ENCODE measurements around the gene CBLL1. TPM values are rescaled to one million over a fixed set of nuclear protein-coding genes. Genes with fewer than 3 reads are reported as not detected.

The CBLL1 gene
- total and polyA plus RNA-seq, 2 of the 4 experiments (the other 2 are of a cell fraction), result 15.6 to 19.0 TPM

- intact Hi-C loops (cut with micrococcal nuclease), result no loop called here
- Histone ChIP-seq H3K9me1 (ENCODE audit: insufficient read depth, low read length) (peaks cover 3% of the 10 kb centered on the region; the same call in 1 of the 2 replicates), H3K9ac (ENCODE audit: low read depth, low read length) (no peak overlapping the region), H3K36me3 (ENCODE audit: control insufficient read depth, insufficient read depth, low read length) (no peaks in the 10 kb centered on the region), H3K56ac (ENCODE audit: extremely low read depth, insufficient read depth, low read length) (no peak overlapping the region), H3K4me2 (ENCODE audit: low read depth, low read length) (no peak overlapping the region), H4K5ac (ENCODE audit: low read depth, low read length) (no peak overlapping the region), H3K4me1 (ENCODE audit: control insufficient read depth, insufficient read depth, low read length) (peaks cover 6% of the 10 kb centered on the region), H3K79me1 (ENCODE audit: low read depth in 1 of 2, low read length in 2 of 2) (no peaks in the 10 kb centered on the region), H3K27ac (ENCODE audit: insufficient read depth, low read length) (no peak overlapping the region), H2BK120ac (ENCODE audit: low read depth, low read length) (no peak overlapping the region), H3K18ac (ENCODE audit: low read depth, low read length) (no peak overlapping the region), H2AFZ (replicated peaks; ENCODE audit: low read length, poor library complexity) (no peak overlapping the region), H4K91ac (ENCODE audit: insufficient read depth, low read depth, low read length) (no peak overlapping the region), H3K4me3 (ENCODE audit: insufficient read depth, low read depth, low read length) (no peak overlapping the region), H2AK9ac (replicated peaks; ENCODE audit: low read depth, low read length, poor library complexity) (no peak overlapping the region), H3K27me3 (ENCODE audit: control insufficient read depth, insufficient read depth, low read length) (no peaks in the 10 kb centered on the region), H2AK5ac (ENCODE audit: low read depth, low read length) (no peak overlapping the region), H2BK20ac (ENCODE audit: low read depth, low read length) (no peak overlapping the region), H3K9me3 (ENCODE audit: control insufficient read depth, insufficient read depth, low read length) (no peaks in the 10 kb centered on the region), H3K4ac (ENCODE audit: low read depth, low read length) (no peak overlapping the region), H3K14ac (replicated peaks; ENCODE audit: low read depth, low read length) (no peak overlapping the region), H3K23ac (ENCODE audit: low read depth, low read length) (no peak overlapping the region; the same call in 1 of the 2 replicates), H2BK15ac (ENCODE audit: low read depth, low read length) (no peak overlapping the region), H2BK5ac (ENCODE audit: low read depth, low read length, poor library complexity, severe bottlenecking) (no peak overlapping the region), H4K8ac (ENCODE audit: low read depth in 2 of 2, low read length in 2 of 2) (no peak overlapping the region), H4K20me1 (ENCODE audit: insufficient read depth, low read length) (no peaks in the 10 kb centered on the region)
- BruUV-seq (replicated peaks), result no TSS peak
- DNase-seq, result no peak
- in situ Hi-C loops (cut with MboI; ENCODE audit: low sequenced_read_pairs), result no loop called here
- ATAC-seq (ENCODE audit: low read depth), result no peak
- dilution Hi-C loops (cut with HindIII; ENCODE audit: low sequenced_read_pairs, unreplicated experiment), result no loop called here
- 14% methylated on average over 3 of the region's 7 CpGs; no CpG with 5 or more reads in 1 of the 2 experiments for WGBS, 2 experiments (ENCODE audit: extremely low coverage in 2 of 2, insufficient read length in 1 of 2)
- ChIA-PET POLR2A (ENCODE audit: unreplicated experiment) (interaction anchor here (0.7 kb wide), 1 partner anchor 7 kb away, joined by 8 read pairs; no protein-coding TSS in a partner anchor), CTCF (interaction anchor here (1.1 kb wide), 1 partner anchor 54 kb away, joined by 3 read pairs; no protein-coding TSS in a partner anchor)
- TF ChIP-seq RAD21 (IDR thresholded peaks at IDR 0.05; ENCODE audit: low read length) (no peak), CHD1 (IDR thresholded peaks at IDR 0.05; ENCODE audit: low read depth, low read length) (no peak), BHLHE40 (IDR thresholded peaks at IDR 0.05; ENCODE audit: low read depth, low read length) (no peak), ELK1 (IDR thresholded peaks at IDR 0.05; ENCODE audit: borderline replicate concordance, low read depth, low read length) (no peak), SMC3 (IDR thresholded peaks at IDR 0.05; ENCODE audit: low read depth, low read length) (no peak), MAZ (IDR thresholded peaks at IDR 0.05; ENCODE audit: borderline replicate concordance, low read depth, low read length) (no peak), CTCF (conservative IDR thresholded peaks at IDR 0.05; ENCODE audit: low read depth, low read length) (no peak), USF2 (IDR thresholded peaks at IDR 0.05; ENCODE audit: low read depth, low read length) (no peak), CEBPB (IDR thresholded peaks at IDR 0.05; ENCODE audit: low read depth, low read length) (no peak), RFX5 (IDR thresholded peaks at IDR 0.05; ENCODE audit: low read depth, low read length) (no peak), NFE2L2 (IDR thresholded peaks at IDR 0.05; ENCODE audit: low read depth, low read length) (no peak), RCOR1 (IDR thresholded peaks at IDR 0.05; ENCODE audit: insufficient replicate concordance, low read length) (no peak), MAFK (IDR thresholded peaks at IDR 0.05; ENCODE audit: low read depth, low read length) (no peak), POLR2A (IDR thresholded peaks at IDR 0.05; ENCODE audit: low read depth, low read length) (no peak), FOS (IDR thresholded peaks at IDR 0.05; ENCODE audit: low read depth, low read length) (no peak)
Measured at GRCh38 chr7:107697321-107698049, 46.5 kb upstream of the CBLL1 start.

Measured in IMR-90 (cell line).